SK-N-SH (cell line): Measurements from ENCODE around the gene RAB27B. TPM values are rescaled to one million over a fixed set of nuclear protein-coding genes. Genes with fewer than 3 reads are reported as not detected.

Source experiments
- CTCF ChIA-PET: fragments of 300-600, 350-600 bp; formaldehyde crosslinking; extraction: SDS; loops from one replicate; lab custom pipeline; 2021; lab: Yijun Ruan, JAX
- POLR2A ChIA-PET: fragments of 350-600 bp; sonication (Branson Sonifier 250); formaldehyde crosslinking; extraction: SDS; loops from one replicate; lab custom pipeline; 2020; ENCODE audit warnings: antibody characterized with exemption, inconsistent platforms; lab: Yijun Ruan, JAX
- DNase-seq: peaks from one replicate; pipeline ENCODE4 v3.0.0; 2012
- H2AFZ ChIP-seq: fragments of 200-600 bp; sonication (generic); 2 replicates; pipeline ENCODE4 v1.8.1; 2016; ENCODE audit warnings: antibody characterized with exemption, mild to moderate bottlenecking, low read depth
- H3F3A ChIP-seq: fragments of 200-600 bp; sonication (generic); replicated peaks from 2 replicates; pipeline ENCODE3; 2016; ENCODE audit warnings: antibody characterized with exemption, mild to moderate bottlenecking; ENCODE audit not compliant: insufficient read depth
- H3K27ac ChIP-seq, 2 experiments: fragments of 200-500 bp in 1 of 2; fragments of 200-600 bp in 1 of 2; sonication (Bioruptor generic) in 1 of 2; sonication (generic), shearing (Covaris generic) in 1 of 2; 2 replicates each; pipeline versions ENCODE4 v1.5.1 to v1.6.1; 2014 to 2016; ENCODE audit warnings: low read depth in 2 of 2, inconsistent platforms in 1 of 2, low read length in 1 of 2, mild to moderate bottlenecking in 1 of 2, mixed read lengths in 1 of 2
- H3K27me3 ChIP-seq: fragments of 200-600 bp; sonication (generic), shearing (Covaris generic); 2 replicates; pipeline ENCODE4 v1.6.1; 2016; ENCODE audit warnings: mixed run types; ENCODE audit not compliant: insufficient read depth
- H3K36me3 ChIP-seq, 2 experiments: fragments of 200-500 bp in 1 of 2; fragments of 200-600 bp in 1 of 2; sonication (Bioruptor generic) in 1 of 2; sonication (generic) in 1 of 2; replicated peaks in 1 of 2; 2 replicates each; pipeline versions ENCODE3 to v1.5.1; 2014 to 2016; ENCODE audit warnings: low read length in 1 of 2, mild to moderate bottlenecking in 1 of 2; ENCODE audit not compliant: insufficient read depth in 2 of 2, control insufficient read depth in 1 of 2
- H3K4me1 ChIP-seq, 2 experiments: fragments of 200-500 bp in 1 of 2; fragments of 200-600 bp in 1 of 2; sonication (Bioruptor generic) in 1 of 2; sonication (generic), shearing (Covaris generic) in 1 of 2; 2 replicates each; pipeline versions ENCODE4 v1.5.1 to v1.6.1; 2014 to 2016; ENCODE audit warnings: low read depth in 1 of 2, low read length in 1 of 2, mixed run types in 1 of 2; ENCODE audit not compliant: insufficient read depth in 2 of 2, control insufficient read depth in 1 of 2
- H3K4me2 ChIP-seq: fragments of 200-600 bp; sonication (generic), shearing (Covaris generic); 2 replicates; pipeline ENCODE4 v1.6.1; 2017; ENCODE audit warnings: mixed run types
- H3K4me3 ChIP-seq, 2 experiments: fragments of 200-500 bp in 1 of 2; fragments of 200-600 bp in 1 of 2; sonication (Bioruptor generic) in 1 of 2; sonication (generic), shearing (Covaris generic) in 1 of 2; 2 replicates each; pipeline versions ENCODE4 v1.5.1 to v1.8.1; 2014 to 2016; ENCODE audit warnings: low read depth in 2 of 2, inconsistent platforms in 1 of 2, low read length in 1 of 2, mild to moderate bottlenecking in 1 of 2, mixed read lengths in 1 of 2, moderate library complexity in 1 of 2
- H3K79me2 ChIP-seq: fragments of 200-600 bp; sonication (generic); 2 replicates; pipeline ENCODE4 v1.8.1; 2017; ENCODE audit warnings: mild to moderate bottlenecking; ENCODE audit not compliant: insufficient read depth
- H3K9ac ChIP-seq: fragments of 200-600 bp; sonication (generic); 2 replicates; pipeline ENCODE4 v1.6.1; 2017; ENCODE audit warnings: mixed run types
- H3K9me2 ChIP-seq: fragments of 200-600 bp; sonication (generic); 2 replicates; pipeline ENCODE4 v1.6.1; 2017; ENCODE audit warnings: mixed run types
- H3K9me3 ChIP-seq: fragments of 200-600 bp; sonication (generic); 2 replicates; pipeline ENCODE4 v1.6.1; 2017; ENCODE audit warnings: mixed run types, mild to moderate bottlenecking, moderate library complexity
- H4K20me1 ChIP-seq: fragments of 200-600 bp; sonication (generic); 2 replicates; pipeline ENCODE4 v1.6.1; 2017; ENCODE audit warnings: mild to moderate bottlenecking, mixed run types; ENCODE audit not compliant: insufficient read depth
- CHD2 ChIP-seq: fragments of 150-350 bp; IDR thresholded peaks from 2 replicates; pipeline ENCODE4 v1.6.1; 2018; ENCODE audit warnings: low read length; ENCODE audit not compliant: partially characterized antibody
- EP300 ChIP-seq, 2 experiments: IDR thresholded peaks; 2 replicates each; pipeline versions ENCODE4 v1.4.0 to v1.6.1; 2012; ENCODE audit warnings: borderline replicate concordance in 1 of 2, low read depth in 1 of 2, low read length in 1 of 2
- EZH2phosphoT487 ChIP-seq: fragments of 200-600 bp; sonication (generic); IDR thresholded peaks from 2 replicates; pipeline ENCODE4 v1.6.1; 2017; ENCODE audit warnings: low read depth, mixed run types, mild to moderate bottlenecking, antibody characterized with exemption, moderate library complexity, borderline replicate concordance
- FOSL2 ChIP-seq: IDR thresholded peaks from 2 replicates; pipeline ENCODE4 v1.4.0; 2012; ENCODE audit warnings: low read depth, mild to moderate bottlenecking, moderate library complexity, borderline replicate concordance
- FOXJ3 ChIP-seq: sonication (generic); formaldehyde crosslinking; IDR thresholded peaks from 2 replicates; pipeline ENCODE4 v1.5.1; 2020; ENCODE audit warnings: mild to moderate bottlenecking, missing genetic modification reagents
- FOXM1 ChIP-seq: IDR thresholded peaks from 2 replicates; pipeline ENCODE4 v1.4.0; 2012; ENCODE audit warnings: low read depth, mild to moderate bottlenecking
- GATA2 ChIP-seq: sonication (generic); formaldehyde crosslinking; IDR thresholded peaks from 2 replicates; pipeline ENCODE4 v1.5.0; 2020; ENCODE audit warnings: mild to moderate bottlenecking, missing genetic modification reagents
- IRF3 ChIP-seq: fragments of 150-350 bp; IDR thresholded peaks from 2 replicates; pipeline ENCODE4 v1.6.1; 2016; ENCODE audit warnings: mild to moderate bottlenecking, low read depth, low read length
- JUND ChIP-seq: IDR thresholded peaks from 2 replicates; pipeline ENCODE4 v1.4.0; 2012
- MEF2A ChIP-seq: IDR thresholded peaks from 2 replicates; pipeline ENCODE4 v1.4.0; 2012; ENCODE audit warnings: low read depth, borderline replicate concordance
- NFIC ChIP-seq: IDR thresholded peaks from 2 replicates; pipeline ENCODE4 v1.4.0; 2012; ENCODE audit warnings: borderline replicate concordance
- NRF1 ChIP-seq: IDR thresholded peaks from 2 replicates; pipeline ENCODE4 v1.6.1; 2012; ENCODE audit warnings: low read depth, mild to moderate bottlenecking, low read length
- POLR2AphosphoS5 ChIP-seq: IDR thresholded peaks from 2 replicates; pipeline ENCODE4 v1.6.1; 2012; ENCODE audit warnings: low read depth, low read length
- SIN3A ChIP-seq: IDR thresholded peaks from 2 replicates; pipeline ENCODE4 v1.6.1; 2012; ENCODE audit warnings: low read depth, mild to moderate bottlenecking, low read length, moderate library complexity, borderline replicate concordance
- SMC3 ChIP-seq: IDR thresholded peaks from 2 replicates; pipeline ENCODE4 v1.6.1; 2012; ENCODE audit warnings: low read depth, low read length, improper control_type of control experiment
- YY1 ChIP-seq: IDR thresholded peaks from 2 replicates; pipeline ENCODE4 v1.4.0; 2012; ENCODE audit warnings: low read depth, mild to moderate bottlenecking
- WGBS: methylation state at CpG from one replicate; pipeline ENCODE4 v1.1.6; 2017; ENCODE audit warnings: low lambda C conversion rate; 5-methylcytosine and 5-hydroxymethylcytosine counted together
- polyA plus RNA-seq, 3 experiments: library from polyadenylated mRNA; depleted of rRNA; stranded (reverse); fragments of >200 nt; gene quantifications; 2 replicates each; pipeline ENCODE4 v1.2.3, GENCODE V29; 2012
- TF ChIP-seq, protein P1 (sequence below): IDR thresholded peaks from 2 replicates; pipeline ENCODE4; 2012

Gene RAB27B
- polyA plus RNA-seq, 1 of the 3 experiments (the other 2 are of a cell fraction), result 0.56 TPM

DNA sequence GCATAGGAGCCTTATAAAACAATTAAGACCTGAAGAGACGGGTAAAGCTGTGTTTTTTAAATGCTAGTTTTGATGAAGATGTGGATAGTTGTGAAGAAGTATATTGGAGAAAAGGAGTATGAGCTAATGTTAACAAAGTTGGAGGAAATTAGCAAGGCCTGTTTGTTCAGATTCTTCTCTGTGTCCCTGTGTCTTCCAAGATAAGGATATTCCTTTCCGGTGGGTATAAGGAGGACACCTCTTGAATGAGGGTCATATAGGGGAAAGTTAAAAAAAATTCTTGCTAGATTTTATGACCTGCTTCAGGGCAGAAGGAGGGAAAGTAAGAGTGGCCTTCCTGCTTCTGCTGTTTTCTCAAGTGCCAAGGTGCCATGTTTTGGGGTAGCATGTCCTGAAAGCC, 72.0 kb downstream of the RAB27B start:
- DNase-seq, result no peak
- Histone ChIP-seq H2AFZ (no peak overlapping the region), H4K20me1 (no peaks in the 10 kb centered on the region), H3K27ac (no peak overlapping the region), H3F3A (no peaks in the 10 kb centered on the region), H3K9ac (no peak overlapping the region), H3K4me1 (no peaks in the 10 kb centered on the region; a peak in 2 of 4 replicates), H3K9me2 (no peaks in the 10 kb centered on the region), H3K79me2 (no peaks in the 10 kb centered on the region), H3K36me3 (no peaks in the 10 kb centered on the region), H3K4me2 (no peak overlapping the region), H3K9me3 (no peaks in the 10 kb centered on the region), H3K4me3 (no peak overlapping the region), H3K27me3 (no peaks in the 10 kb centered on the region)
- 96% methylated on average over 2 of the region's 2 CpGs for WGBS
- POLR2A ChIA-PET, result no interaction called here
- CTCF ChIA-PET, result interaction anchor here (1.1 kb wide), 1 partner anchor 52 kb away, joined by 3 read pairs; no protein-coding TSS in a partner anchor
- no peak for TF ChIP-seq NRF1
- no peak for TF ChIP-seq YY1
- no peak for TF ChIP-seq FOXM1
- TF ChIP-seq CHD2, result no peak
- TF ChIP-seq GATA2 (CRISPR knock-in tag), result no peak
- no peak for TF ChIP-seq JUND
- TF ChIP-seq MEF2A, result no peak
- TF ChIP-seq SIN3A, result no peak
- no peak for TF ChIP-seq SMC3
- no peak for TF ChIP-seq IRF3
- TF ChIP-seq NFIC, result no peak
- TF ChIP-seq FOXJ3 (CRISPR knock-in tag), result no peak
- no peak for TF ChIP-seq EZH2phosphoT487
- TF ChIP-seq POLR2AphosphoS5, result no peak
- TF ChIP-seq, protein P1, sequence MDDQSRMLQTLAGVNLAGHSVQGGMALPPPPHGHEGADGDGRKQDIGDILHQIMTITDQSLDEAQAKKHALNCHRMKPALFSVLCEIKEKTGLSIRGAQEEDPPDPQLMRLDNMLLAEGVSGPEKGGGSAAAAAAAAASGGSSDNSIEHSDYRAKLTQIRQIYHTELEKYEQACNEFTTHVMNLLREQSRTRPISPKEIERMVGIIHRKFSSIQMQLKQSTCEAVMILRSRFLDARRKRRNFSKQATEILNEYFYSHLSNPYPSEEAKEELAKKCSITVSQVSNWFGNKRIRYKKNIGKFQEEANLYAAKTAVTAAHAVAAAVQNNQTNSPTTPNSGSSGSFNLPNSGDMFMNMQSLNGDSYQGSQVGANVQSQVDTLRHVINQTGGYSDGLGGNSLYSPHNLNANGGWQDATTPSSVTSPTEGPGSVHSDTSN, result no peak

DNA sequence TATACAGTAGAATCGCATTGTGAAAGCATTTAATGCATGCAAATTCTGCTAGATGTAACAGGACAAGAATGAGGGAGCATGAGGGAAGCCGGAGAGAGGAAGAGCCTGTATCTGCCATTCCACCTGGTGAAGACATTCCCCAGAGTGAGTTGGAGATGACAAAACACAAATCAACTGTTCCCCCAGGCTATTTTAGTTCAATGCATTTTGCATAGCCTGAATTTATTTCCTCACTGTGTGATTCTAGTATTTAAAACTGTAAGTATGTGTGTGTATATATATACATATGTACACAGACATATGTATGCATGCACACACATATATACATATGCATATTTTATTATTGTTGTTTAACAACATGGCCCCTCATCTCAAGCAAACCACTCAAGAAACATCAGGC, 76.3 kb downstream of the RAB27B start:
- Histone ChIP-seq H3F3A (peaks cover 4% of the 10 kb centered on the region), H3K4me1 (no peaks in the 10 kb centered on the region; a peak in 2 of 4 replicates), H3K36me3 (no peaks in the 10 kb centered on the region), H3K9me3 (no peaks in the 10 kb centered on the region), H3K9ac (no peak overlapping the region), H2AFZ (no peak overlapping the region), H3K27ac (no peak overlapping the region), H3K79me2 (no peaks in the 10 kb centered on the region), H3K9me2 (no peaks in the 10 kb centered on the region), H3K4me2 (no peak overlapping the region), H4K20me1 (no peaks in the 10 kb centered on the region), H3K4me3 (no peak overlapping the region), H3K27me3 (no peaks in the 10 kb centered on the region)
- ChIA-PET POLR2A (no interaction called here), CTCF (no interaction called here)
- no peak for TF ChIP-seq EP300 (IDR thresholded peaks at IDR 0.05; ENCODE audit: borderline replicate concordance in 1 of 2, low read depth in 1 of 2, low read length in 1 of 2)
- no peak for TF ChIP-seq FOSL2
- TF ChIP-seq FOXM1, result no peak
- DNase-seq, result no peak
- 96% methylated on average over 2 of the region's 2 CpGs for WGBS
